HepG2 (cell line): ENCODE measurements around the gene TMX1. TPM values are rescaled to one million over a fixed set of nuclear protein-coding genes. Genes with fewer than 3 reads are reported as not detected.

Experiments used
- FOXO4 ChIP-seq: sonication (generic); formaldehyde crosslinking; conservative IDR thresholded peaks from 2 replicates; pipeline ENCODE4 v1.8.1; 2023; ENCODE audit warnings: missing genetic modification reagents
- GABPB1 ChIP-seq: IDR thresholded peaks from 2 replicates; pipeline ENCODE4 v1.6.1; 2016; ENCODE audit warnings: mild to moderate bottlenecking, missing genetic modification reagents, moderate library complexity, missing compliant biosample characterization
- GATA4 ChIP-seq: sonication (generic); IDR thresholded peaks from 2 replicates; pipeline ENCODE4 v1.6.1; 2016; ENCODE audit warnings: antibody characterized with exemption, low read depth, borderline replicate concordance
- GATAD1 ChIP-seq: IDR thresholded peaks from 2 replicates; pipeline ENCODE4 v1.6.1; 2016; ENCODE audit warnings: missing genetic modification reagents, missing compliant biosample characterization
- HOXA3 ChIP-seq: sonication (generic); formaldehyde crosslinking; IDR thresholded peaks from 2 replicates; pipeline ENCODE4 v1.5.0; 2020; ENCODE audit warnings: missing genetic modification reagents
- JARID2 ChIP-seq: sonication (generic); formaldehyde crosslinking; IDR thresholded peaks from 2 replicates; pipeline ENCODE4 v1.8.1; 2023; ENCODE audit warnings: missing genetic modification reagents, inconsistent platforms; ENCODE audit not compliant: insufficient replicate concordance
- MEIS2 ChIP-seq: sonication (generic); formaldehyde crosslinking; IDR thresholded peaks from 2 replicates; pipeline ENCODE4 v1.9.0; 2021; ENCODE audit warnings: mild to moderate bottlenecking, missing genetic modification reagents
- MNT ChIP-seq: fragments of 450-650 bp; IDR thresholded peaks from 2 replicates; pipeline ENCODE4 v1.6.1; 2016
- SNAPC4 ChIP-seq: sonication (generic); formaldehyde crosslinking; IDR thresholded peaks from 2 replicates; pipeline ENCODE4 v1.4.0; 2020; ENCODE audit warnings: mild to moderate bottlenecking, missing genetic modification reagents
- ZFY ChIP-seq: sonication (generic); formaldehyde crosslinking; IDR thresholded peaks from 2 replicates; pipeline ENCODE4 v1.4.0; 2020; ENCODE audit warnings: missing genetic modification reagents
- ZNF564 ChIP-seq: sonication (generic); formaldehyde crosslinking; IDR thresholded peaks from 2 replicates; pipeline ENCODE4 v1.8.1; 2023; ENCODE audit warnings: mild to moderate bottlenecking, missing genetic modification reagents
- polyA plus RNA-seq, 8 experiments: library from polyadenylated mRNA; depleted of rRNA in 3 of 8; stranded (reverse) in 7 of 8; unstranded in 1 of 8; fragments of >200 nt; fragmentation: Illumina TruSeq in 4 of 8; extraction: Trizol in 4 of 8; gene quantifications; 2 replicates each; pipeline versions ENCODE4 v1.2.1 to v1.2.3, GENCODE V29; 2011 to 2016; ENCODE audit warnings: low read depth in 4 of 8, missing spikeins in 1 of 8, mixed read lengths in 1 of 8; ENCODE audit not compliant: insufficient read depth in 1 of 8
- total RNA-seq, 5 experiments: library from RNA; depleted of rRNA; stranded (reverse); fragments of >200 nt; fragmentation: Illumina TruSeq; extraction: Trizol; gene quantifications; 2 replicates each; pipeline ENCODE4 v1.2.3, GENCODE V29; 2016; ENCODE audit warnings: low read depth in 1 of 5
- TF ChIP-seq, protein P1 (sequence below): IDR thresholded peaks from 2 replicates; pipeline ENCODE4 v1.4.0; 2020; ENCODE audit warnings: mild to moderate bottlenecking, missing genetic modification reagents
- TF ChIP-seq, protein P2 (sequence below): IDR thresholded peaks from 2 replicates; pipeline ENCODE4 v1.6.1; 2016; ENCODE audit warnings: low read depth, control low read depth

Gene TMX1
- total and polyA plus RNA-seq, 2 of the 13 experiments (the other 11 are each of a cell fraction or from before 2014, with no cell fraction given) = 23.0 to 56.8 TPM

DNA sequence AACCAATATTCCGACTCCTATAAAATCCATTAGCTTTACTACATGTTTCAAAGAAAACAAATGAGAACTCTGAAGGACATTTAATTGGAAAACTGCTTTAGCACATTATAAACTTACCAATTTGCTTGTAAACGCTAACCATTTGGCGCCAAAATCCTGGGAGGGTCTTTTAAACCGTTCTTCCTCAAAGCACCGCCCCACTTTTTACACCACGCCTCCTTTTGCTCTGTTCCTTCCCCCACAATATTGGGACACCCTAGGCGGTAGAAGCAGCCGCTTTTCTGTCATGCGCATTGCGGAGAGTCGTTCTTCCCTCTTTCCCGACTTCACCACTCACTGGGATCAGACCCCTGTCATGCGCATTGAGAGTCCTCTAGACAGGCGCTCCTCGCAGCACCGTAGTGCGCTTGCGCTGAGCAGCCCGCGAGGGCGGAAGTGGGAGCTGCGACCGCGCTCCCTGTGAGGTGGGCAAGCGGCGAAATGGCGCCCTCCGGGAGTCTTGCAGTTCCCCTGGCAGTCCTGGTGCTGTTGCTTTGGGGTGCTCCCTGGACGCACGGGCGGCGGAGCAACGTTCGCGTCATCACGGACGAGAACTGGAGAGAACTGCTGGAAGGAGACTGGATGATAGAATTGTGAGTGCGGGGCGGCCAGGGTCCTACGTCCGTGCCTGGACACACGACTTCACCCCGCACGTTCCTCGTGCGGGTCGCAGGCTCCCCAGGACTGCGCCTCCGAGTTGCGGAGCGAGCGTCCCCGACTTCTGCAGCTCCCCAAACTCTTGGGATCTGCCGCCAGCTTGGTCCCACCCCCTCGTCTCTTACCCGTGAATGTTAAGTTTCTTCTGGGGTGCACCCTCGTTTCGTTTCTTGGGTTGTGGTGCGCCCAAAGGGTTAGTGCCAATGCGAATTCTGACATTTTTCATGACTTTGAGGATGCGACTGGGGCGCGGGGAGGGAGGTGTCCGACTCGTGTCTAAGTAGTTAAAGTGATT lies at the start of gene TMX1 (continued):
- TF ChIP-seq SNAPC4 (CRISPR knock-in tag) (0 out of 2 replicates have a peak, but pooled peaks have one; percentile 42), ZNF564 (CRISPR knock-in tag) (peak; percentile 39; the same call in 1 of the 2 replicates), JARID2 (CRISPR knock-in tag) (peak; percentile 50), MNT (no peak), FOXO4 (no peak), MEIS2 (CRISPR knock-in tag) (peak; percentile 66; the same call in 1 of the 2 replicates), GATA4 (peak; percentile 70; the same call in 1 of the 2 replicates), GABPB1 (CRISPR knock-in tag) (peak; percentile 94), GATAD1 (peak; percentile 84), ZFY (CRISPR knock-in tag) (peak; percentile 61; the same call in 1 of the 2 replicates), HOXA3 (peak; percentile 66; the same call in 1 of the 2 replicates)
- TF ChIP-seq, protein P1, sequence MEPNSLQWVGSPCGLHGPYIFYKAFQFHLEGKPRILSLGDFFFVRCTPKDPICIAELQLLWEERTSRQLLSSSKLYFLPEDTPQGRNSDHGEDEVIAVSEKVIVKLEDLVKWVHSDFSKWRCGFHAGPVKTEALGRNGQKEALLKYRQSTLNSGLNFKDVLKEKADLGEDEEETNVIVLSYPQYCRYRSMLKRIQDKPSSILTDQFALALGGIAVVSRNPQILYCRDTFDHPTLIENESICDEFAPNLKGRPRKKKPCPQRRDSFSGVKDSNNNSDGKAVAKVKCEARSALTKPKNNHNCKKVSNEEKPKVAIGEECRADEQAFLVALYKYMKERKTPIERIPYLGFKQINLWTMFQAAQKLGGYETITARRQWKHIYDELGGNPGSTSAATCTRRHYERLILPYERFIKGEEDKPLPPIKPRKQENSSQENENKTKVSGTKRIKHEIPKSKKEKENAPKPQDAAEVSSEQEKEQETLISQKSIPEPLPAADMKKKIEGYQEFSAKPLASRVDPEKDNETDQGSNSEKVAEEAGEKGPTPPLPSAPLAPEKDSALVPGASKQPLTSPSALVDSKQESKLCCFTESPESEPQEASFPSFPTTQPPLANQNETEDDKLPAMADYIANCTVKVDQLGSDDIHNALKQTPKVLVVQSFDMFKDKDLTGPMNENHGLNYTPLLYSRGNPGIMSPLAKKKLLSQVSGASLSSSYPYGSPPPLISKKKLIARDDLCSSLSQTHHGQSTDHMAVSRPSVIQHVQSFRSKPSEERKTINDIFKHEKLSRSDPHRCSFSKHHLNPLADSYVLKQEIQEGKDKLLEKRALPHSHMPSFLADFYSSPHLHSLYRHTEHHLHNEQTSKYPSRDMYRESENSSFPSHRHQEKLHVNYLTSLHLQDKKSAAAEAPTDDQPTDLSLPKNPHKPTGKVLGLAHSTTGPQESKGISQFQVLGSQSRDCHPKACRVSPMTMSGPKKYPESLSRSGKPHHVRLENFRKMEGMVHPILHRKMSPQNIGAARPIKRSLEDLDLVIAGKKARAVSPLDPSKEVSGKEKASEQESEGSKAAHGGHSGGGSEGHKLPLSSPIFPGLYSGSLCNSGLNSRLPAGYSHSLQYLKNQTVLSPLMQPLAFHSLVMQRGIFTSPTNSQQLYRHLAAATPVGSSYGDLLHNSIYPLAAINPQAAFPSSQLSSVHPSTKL (CRISPR knock-in tag) = peak; percentile 19; the same call in 1 of the 2 replicates
- TF ChIP-seq, protein P2, sequence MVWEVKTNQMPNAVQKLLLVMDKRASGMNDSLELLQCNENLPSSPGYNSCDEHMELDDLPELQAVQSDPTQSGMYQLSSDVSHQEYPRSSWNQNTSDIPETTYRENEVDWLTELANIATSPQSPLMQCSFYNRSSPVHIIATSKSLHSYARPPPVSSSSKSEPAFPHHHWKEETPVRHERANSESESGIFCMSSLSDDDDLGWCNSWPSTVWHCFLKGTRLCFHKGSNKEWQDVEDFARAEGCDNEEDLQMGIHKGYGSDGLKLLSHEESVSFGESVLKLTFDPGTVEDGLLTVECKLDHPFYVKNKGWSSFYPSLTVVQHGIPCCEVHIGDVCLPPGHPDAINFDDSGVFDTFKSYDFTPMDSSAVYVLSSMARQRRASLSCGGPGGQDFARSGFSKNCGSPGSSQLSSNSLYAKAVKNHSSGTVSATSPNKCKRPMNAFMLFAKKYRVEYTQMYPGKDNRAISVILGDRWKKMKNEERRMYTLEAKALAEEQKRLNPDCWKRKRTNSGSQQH (CRISPR knock-in tag) = peak; percentile 40; the same call in 1 of the 2 replicates
